SU-DHL-6 (cell line): ENCODE results near the gene ARHGAP26.

ENCODE experiments used
- H2AFZ ChIP-seq: fragments of 200-600 bp; sonication (generic); 2 replicates; pipeline ENCODE4 v1.6.1; 2014; ENCODE audit warnings: low read depth, mild to moderate bottlenecking, moderate library complexity, mixed read lengths, antibody characterized with exemption, low read length; ENCODE audit not compliant: severe bottlenecking
- H3F3A ChIP-seq: fragments of 200-600 bp; shearing (Covaris generic); 2 replicates; pipeline ENCODE4 v1.6.0; 2016; ENCODE audit warnings: antibody characterized with exemption, mild to moderate bottlenecking; ENCODE audit not compliant: insufficient read depth
- H3K27ac ChIP-seq: fragments of 200-600 bp; sonication (generic); 2 replicates; pipeline ENCODE4 v1.5.1; 2016; ENCODE audit warnings: low read depth, mild to moderate bottlenecking, low read length, moderate library complexity, mixed read lengths
- H3K27me3 ChIP-seq: fragments of 200-600 bp; sonication (generic), shearing (Covaris generic); 2 replicates; pipeline ENCODE4 v1.6.0; 2014; ENCODE audit warnings: mild to moderate bottlenecking, low read length
- H3K36me3 ChIP-seq: fragments of 200-600 bp; sonication (generic); 2 replicates; pipeline ENCODE4 v1.6.1; 2014; ENCODE audit warnings: mild to moderate bottlenecking, low read length, mixed read lengths
- H3K4me2 ChIP-seq: fragments of 300-600, 200-600 bp; shearing (Covaris generic), sonication (generic); 2 replicates; pipeline ENCODE4 v1.6.0; 2014; ENCODE audit warnings: low read length, low read depth, mild to moderate bottlenecking; ENCODE audit not compliant: poor library complexity, severe bottlenecking
- H3K4me3 ChIP-seq: fragments of 200-600 bp; sonication (generic); 2 replicates; pipeline ENCODE4 v1.5.1; 2014; ENCODE audit warnings: antibody characterized with exemption, low read length, mild to moderate bottlenecking, mixed read lengths; ENCODE audit not compliant: insufficient read depth, poor library complexity, severe bottlenecking
- H3K79me2 ChIP-seq: fragments of 200-600 bp; sonication (generic); 2 replicates; pipeline ENCODE4 v1.6.1; 2014; ENCODE audit warnings: mild to moderate bottlenecking, low read length, moderate library complexity; ENCODE audit not compliant: insufficient read depth
- H3K9ac ChIP-seq: fragments of 200-600 bp; sonication (generic); 2 replicates; pipeline ENCODE4 v1.7.0; 2014; ENCODE audit warnings: mild to moderate bottlenecking, low read length
- H3K9me2 ChIP-seq: fragments of 200-600 bp; sonication (generic); replicated peaks from 2 replicates; pipeline ENCODE4 v1.6.1; 2014; ENCODE audit warnings: low read length; ENCODE audit not compliant: insufficient read depth
- H3K9me3 ChIP-seq: fragments of 200-600 bp; sonication (generic); 2 replicates; pipeline ENCODE4 v1.6.1; 2014; ENCODE audit warnings: low read length, mixed read lengths; ENCODE audit not compliant: insufficient read depth
- H4K20me1 ChIP-seq: fragments of 200-600 bp; sonication (generic); 2 replicates; pipeline ENCODE4 v1.6.1; 2014; ENCODE audit warnings: low read depth, mild to moderate bottlenecking, antibody characterized with exemption, low read length, moderate library complexity, mixed read lengths
- CTCF ChIP-seq: fragments of 200-600 bp; sonication (generic); IDR thresholded peaks from one replicate; pipeline ENCODE4 v1.5.1; 2017; ENCODE audit warnings: antibody characterized with exemption, mild to moderate bottlenecking, low read length, moderate library complexity; ENCODE audit not compliant: insufficient read depth, poor library complexity, severe bottlenecking
- EZH2phosphoT487 ChIP-seq: fragments of 200-600 bp; sonication (generic), shearing (Covaris generic); conservative IDR thresholded peaks from 2 replicates; pipeline ENCODE4 v1.6.1; 2018; ENCODE audit warnings: mild to moderate bottlenecking, antibody characterized with exemption, low read length, moderate library complexity, mixed read lengths

Gene ARHGAP26

DNA sequence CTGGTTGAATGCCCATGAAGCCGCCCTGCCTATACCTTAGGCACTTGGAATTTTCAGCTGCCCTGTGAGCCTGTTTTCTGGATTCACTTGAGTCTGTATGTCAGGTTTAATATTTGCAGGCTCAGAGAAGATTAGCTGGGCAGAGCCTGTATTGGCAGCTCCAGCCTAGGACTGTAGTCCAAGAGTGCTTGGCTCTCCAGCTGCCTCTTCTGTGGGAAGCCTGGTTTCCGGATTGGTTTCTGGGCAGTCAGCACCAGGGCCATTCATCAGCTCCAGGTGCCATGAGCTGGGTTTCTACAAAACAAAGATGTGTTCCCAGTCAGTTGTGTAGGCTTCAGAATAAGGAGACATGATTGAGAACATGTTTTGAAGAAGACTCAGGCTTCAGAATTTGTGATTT lies 90.1 kb downstream of the ARHGAP26 start:
- no peaks in the 10 kb centered on the region for H4K20me1 ChIP-seq
- no peak overlapping the region for H3K27ac ChIP-seq
- no peaks in the 10 kb centered on the region for H3K9me3 ChIP-seq
- H2AFZ ChIP-seq: no peak overlapping the region
- no peak overlapping the region for H3K9ac ChIP-seq
- no peaks in the 10 kb centered on the region for H3K9me2 ChIP-seq
- no peaks in the 10 kb centered on the region for H3F3A ChIP-seq
- no peaks in the 10 kb centered on the region for H3K79me2 ChIP-seq
- TF ChIP-seq CTCF (no peak), EZH2phosphoT487 (no peak)
- H3K36me3 ChIP-seq: no peaks in the 10 kb centered on the region
- no peak overlapping the region for H3K4me2 ChIP-seq
- no peak overlapping the region for H3K4me3 ChIP-seq
- H3K27me3 ChIP-seq: no peaks in the 10 kb centered on the region

GRCh38 chr5:142861011-142861410 lies 90.8 kb downstream of the ARHGAP26 start:
- Histone ChIP-seq H4K20me1 (no peaks in the 10 kb centered on the region), H3K27me3 (no peaks in the 10 kb centered on the region), H3K27ac (no peak overlapping the region), H3K4me2 (no peak overlapping the region), H3K9me2 (no peaks in the 10 kb centered on the region), H3K9ac (no peak overlapping the region), H3F3A (no peaks in the 10 kb centered on the region), H3K4me3 (no peak overlapping the region), H3K9me3 (no peaks in the 10 kb centered on the region), H3K36me3 (no peaks in the 10 kb centered on the region), H2AFZ (no peak overlapping the region), H3K79me2 (no peaks in the 10 kb centered on the region)
- TF ChIP-seq EZH2phosphoT487 (no peak), CTCF (no peak)

GRCh38 chr5:142862594-142862993 lies 92.4 kb downstream of the ARHGAP26 start:
- no peak overlapping the region for H3K4me2 ChIP-seq
- H3K27ac ChIP-seq: no peak overlapping the region
- no peaks in the 10 kb centered on the region for H3K36me3 ChIP-seq
- H4K20me1 ChIP-seq: no peaks in the 10 kb centered on the region
- TF ChIP-seq CTCF: no peak
- TF ChIP-seq EZH2phosphoT487: no peak
- no peak overlapping the region for H3K9ac ChIP-seq
- no peaks in the 10 kb centered on the region for H3F3A ChIP-seq
- no peak overlapping the region for H2AFZ ChIP-seq
- no peaks in the 10 kb centered on the region for H3K9me2 ChIP-seq
- no peaks in the 10 kb centered on the region for H3K9me3 ChIP-seq
- no peak overlapping the region for H3K4me3 ChIP-seq
- no peaks in the 10 kb centered on the region for H3K27me3 ChIP-seq
- no peaks in the 10 kb centered on the region for H3K79me2 ChIP-seq
